ENCODE measurements around the gene GRIP1. TPM values are rescaled to one million over a fixed set of nuclear protein-coding genes. Genes with fewer than 3 reads are reported as not detected.

The GRIP1 gene
- total and polyA plus RNA-seq, 2 experiments from 2014 or later = 5.1 to 13.7 TPM

- no peaks in the 10 kb centered on the region for H3K4me1 ChIP-seq (ENCODE audit: insufficient read depth)
Observed at GRCh38 chr12:66453844-66454243, 225.0 kb downstream of the GRIP1 start.

More at GRCh38 chr12:66453844-66454243, 225.0 kb downstream of the GRIP1 start:
- Histone ChIP-seq H2AFZ (no peak overlapping the region), H3K79me2 (replicated peaks; ENCODE audit: insufficient read depth) (no peaks in the 10 kb centered on the region), H3K27ac (ENCODE audit: low read depth) (no peak overlapping the region), H3F3A (replicated peaks; ENCODE audit: low read depth) (no peaks in the 10 kb centered on the region), H3K9me2 (ENCODE audit: insufficient read depth) (no peaks in the 10 kb centered on the region; the same call in 1 of the 2 replicates), H3K27me3 (ENCODE audit: insufficient read depth) (no peaks in the 10 kb centered on the region), H3K4me3 (no peak overlapping the region), H4K20me1 (replicated peaks; ENCODE audit: insufficient read depth) (no peaks in the 10 kb centered on the region), H3K4me2 (no peak overlapping the region), H3K36me3 (ENCODE audit: insufficient read depth) (peaks cover 3% of the 10 kb centered on the region; the same call in 1 of the 2 replicates)
- Mint-ChIP-seq H3K4me3 (no peak overlapping the region), H3K27me3 (ENCODE audit: insufficient read depth, low read depth, poor library complexity) (no peaks in the 10 kb centered on the region), H3K27ac (no peak overlapping the region), H3K4me1 (peaks cover 2% of the 10 kb centered on the region; the same call in 2 of the 3 replicates), H3K9me3 (no peaks in the 10 kb centered on the region), H3K36me3 (ENCODE audit: low read depth) (no peaks in the 10 kb centered on the region)
- ATAC-seq (no peak), DNase-seq (ENCODE audit: low spot score) (no peak)
- TF ChIP-seq CTCF (conservative IDR thresholded peaks at IDR 0.05; ENCODE audit: low read depth in 2 of 2) = no peak
- no peak for TF ChIP-seq CREB1 (CRISPR knock-in tag; IDR thresholded peaks at IDR 0.05; ENCODE audit: low read depth)
- no peak for TF ChIP-seq REST (IDR thresholded peaks at IDR 0.05; ENCODE audit: unreplicated experiment)
- TF ChIP-seq EZH2 (IDR thresholded peaks at IDR 0.05; ENCODE audit: low read depth, unreplicated experiment) = no peak
- TF ChIP-seq ZNF331 (CRISPR knock-in tag; IDR thresholded peaks at IDR 0.05; ENCODE audit: low read depth) = no peak
- TF ChIP-seq ETS1 (IDR thresholded peaks at IDR 0.05) = no peak
- TF ChIP-seq JUNB (IDR thresholded peaks at IDR 0.05; ENCODE audit: unreplicated experiment) = no peak
- TF ChIP-seq STAT1 (IDR thresholded peaks at IDR 0.05; ENCODE audit: unreplicated experiment) = no peak
- no peak for TF ChIP-seq NANOG (IDR thresholded peaks at IDR 0.05; ENCODE audit: borderline replicate concordance)
- no peak for TF ChIP-seq ZNF114 (CRISPR knock-in tag; IDR thresholded peaks at IDR 0.05)
- TF ChIP-seq, protein P1, sequence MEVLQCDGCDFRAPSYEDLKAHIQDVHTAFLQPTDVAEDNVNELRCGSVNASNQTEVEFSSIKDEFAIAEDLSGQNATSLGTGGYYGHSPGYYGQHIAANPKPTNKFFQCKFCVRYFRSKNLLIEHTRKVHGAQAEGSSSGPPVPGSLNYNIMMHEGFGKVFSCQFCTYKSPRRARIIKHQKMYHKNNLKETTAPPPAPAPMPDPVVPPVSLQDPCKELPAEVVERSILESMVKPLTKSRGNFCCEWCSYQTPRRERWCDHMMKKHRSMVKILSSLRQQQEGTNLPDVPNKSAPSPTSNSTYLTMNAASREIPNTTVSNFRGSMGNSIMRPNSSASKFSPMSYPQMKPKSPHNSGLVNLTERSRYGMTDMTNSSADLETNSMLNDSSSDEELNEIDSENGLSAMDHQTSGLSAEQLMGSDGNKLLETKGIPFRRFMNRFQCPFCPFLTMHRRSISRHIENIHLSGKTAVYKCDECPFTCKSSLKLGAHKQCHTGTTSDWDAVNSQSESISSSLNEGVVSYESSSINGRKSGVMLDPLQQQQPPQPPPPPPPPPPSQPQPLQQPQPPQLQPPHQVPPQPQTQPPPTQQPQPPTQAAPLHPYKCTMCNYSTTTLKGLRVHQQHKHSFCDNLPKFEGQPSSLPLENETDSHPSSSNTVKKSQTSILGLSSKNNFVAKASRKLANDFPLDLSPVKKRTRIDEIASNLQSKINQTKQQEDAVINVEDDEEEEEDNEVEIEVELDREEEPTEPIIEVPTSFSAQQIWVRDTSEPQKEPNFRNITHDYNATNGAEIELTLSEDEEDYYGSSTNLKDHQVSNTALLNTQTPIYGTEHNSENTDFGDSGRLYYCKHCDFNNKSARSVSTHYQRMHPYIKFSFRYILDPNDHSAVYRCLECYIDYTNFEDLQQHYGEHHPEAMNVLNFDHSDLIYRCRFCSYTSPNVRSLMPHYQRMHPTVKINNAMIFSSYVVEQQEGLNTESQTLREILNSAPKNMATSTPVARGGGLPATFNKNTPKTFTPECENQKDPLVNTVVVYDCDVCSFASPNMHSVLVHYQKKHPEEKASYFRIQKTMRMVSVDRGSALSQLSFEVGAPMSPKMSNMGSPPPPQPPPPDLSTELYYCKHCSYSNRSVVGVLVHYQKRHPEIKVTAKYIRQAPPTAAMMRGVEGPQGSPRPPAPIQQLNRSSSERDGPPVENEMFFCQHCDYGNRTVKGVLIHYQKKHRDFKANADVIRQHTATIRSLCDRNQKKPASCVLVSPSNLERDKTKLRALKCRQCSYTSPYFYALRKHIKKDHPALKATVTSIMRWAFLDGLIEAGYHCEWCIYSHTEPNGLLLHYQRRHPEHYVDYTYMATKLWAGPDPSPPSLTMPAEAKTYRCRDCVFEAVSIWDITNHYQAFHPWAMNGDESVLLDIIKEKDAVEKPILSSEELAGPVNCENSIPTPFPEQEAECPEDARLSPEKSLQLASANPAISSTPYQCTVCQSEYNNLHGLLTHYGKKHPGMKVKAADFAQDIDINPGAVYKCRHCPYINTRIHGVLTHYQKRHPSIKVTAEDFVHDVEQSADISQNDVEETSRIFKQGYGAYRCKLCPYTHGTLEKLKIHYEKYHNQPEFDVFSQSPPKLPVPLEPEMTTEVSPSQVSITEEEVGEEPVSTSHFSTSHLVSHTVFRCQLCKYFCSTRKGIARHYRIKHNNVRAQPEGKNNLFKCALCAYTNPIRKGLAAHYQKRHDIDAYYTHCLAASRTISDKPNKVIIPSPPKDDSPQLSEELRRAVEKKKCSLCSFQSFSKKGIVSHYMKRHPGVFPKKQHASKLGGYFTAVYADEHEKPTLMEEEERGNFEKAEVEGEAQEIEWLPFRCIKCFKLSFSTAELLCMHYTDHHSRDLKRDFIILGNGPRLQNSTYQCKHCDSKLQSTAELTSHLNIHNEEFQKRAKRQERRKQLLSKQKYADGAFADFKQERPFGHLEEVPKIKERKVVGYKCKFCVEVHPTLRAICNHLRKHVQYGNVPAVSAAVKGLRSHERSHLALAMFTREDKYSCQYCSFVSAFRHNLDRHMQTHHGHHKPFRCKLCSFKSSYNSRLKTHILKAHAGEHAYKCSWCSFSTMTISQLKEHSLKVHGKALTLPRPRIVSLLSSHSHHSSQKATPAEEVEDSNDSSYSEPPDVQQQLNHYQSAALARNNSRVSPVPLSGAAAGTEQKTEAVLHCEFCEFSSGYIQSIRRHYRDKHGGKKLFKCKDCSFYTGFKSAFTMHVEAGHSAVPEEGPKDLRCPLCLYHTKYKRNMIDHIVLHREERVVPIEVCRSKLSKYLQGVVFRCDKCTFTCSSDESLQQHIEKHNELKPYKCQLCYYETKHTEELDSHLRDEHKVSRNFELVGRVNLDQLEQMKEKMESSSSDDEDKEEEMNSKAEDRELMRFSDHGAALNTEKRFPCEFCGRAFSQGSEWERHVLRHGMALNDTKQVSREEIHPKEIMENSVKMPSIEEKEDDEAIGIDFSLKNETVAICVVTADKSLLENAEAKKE (CRISPR knock-in tag; IDR thresholded peaks at IDR 0.05) = no peak
- TF ChIP-seq POLR2AphosphoS5 (IDR thresholded peaks at IDR 0.05; ENCODE audit: low read depth) = no peak
- TF ChIP-seq EZH2phosphoT487 (IDR thresholded peaks at IDR 0.05; ENCODE audit: unreplicated experiment) = no peak
